ENCODE results near the gene PDSS2. TPM values are rescaled to one million over a fixed set of nuclear protein-coding genes. Genes with fewer than 3 reads are reported as not detected.

Gene PDSS2
- total and polyA plus RNA-seq, 4 donors = 6.6 to 19.8 (median 15.6) TPM

DNA sequence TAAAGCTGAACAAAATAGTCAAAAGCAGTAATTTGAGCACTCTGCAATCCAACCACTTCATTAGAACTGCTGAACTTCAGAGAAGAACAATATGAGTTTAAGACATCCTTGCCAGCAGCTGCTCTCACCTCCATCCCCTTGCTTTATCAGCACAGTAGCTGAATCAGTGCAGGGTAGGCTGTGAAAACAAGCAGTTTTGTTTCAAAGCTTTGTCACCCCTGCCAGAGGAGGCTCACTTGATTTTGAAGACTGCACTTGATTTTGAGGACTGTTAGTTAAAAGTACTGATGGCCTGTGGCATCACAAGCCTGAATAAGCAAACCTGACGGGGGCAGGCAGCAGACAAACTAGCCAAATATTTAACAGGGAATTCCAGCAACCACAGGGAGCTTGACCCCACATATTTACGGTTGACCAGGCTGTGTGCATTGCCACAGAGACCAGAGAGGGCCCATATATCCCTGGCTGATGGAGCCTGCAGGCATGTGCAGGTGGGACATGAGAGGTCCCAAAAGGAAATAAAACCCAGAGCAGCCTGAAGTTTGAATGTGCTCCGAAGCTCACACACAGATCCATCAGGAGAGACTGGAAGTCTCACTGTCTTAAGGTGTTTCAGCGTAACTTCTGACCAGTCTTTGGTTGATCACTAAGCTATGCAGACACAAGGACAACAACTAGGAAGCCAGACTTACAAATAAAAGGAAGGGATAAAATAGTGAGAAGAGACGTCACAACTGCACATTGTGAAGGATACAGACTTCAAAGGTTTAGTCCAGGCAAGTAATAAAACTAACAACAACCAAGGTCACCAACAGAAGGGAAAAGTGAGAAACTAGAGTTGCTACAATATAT lies 97.4 kb downstream of the PDSS2 start:
- H3K4me3 ChIP-seq = no peak overlapping the region
- DNase-seq (no peak), ATAC-seq (ENCODE audit: insufficient read depth, low FRiP score) (no peak)
- H3K27ac ChIP-seq (ENCODE audit: low read depth in 1 of 2, low read length in 1 of 2) = no peak overlapping the region
- no peaks in the 10 kb centered on the region for H3K9me3 ChIP-seq (ENCODE audit: control insufficient read depth in 4 of 4, insufficient read depth in 3 of 4, low read length in 3 of 4)
- TF ChIP-seq, protein P1, sequence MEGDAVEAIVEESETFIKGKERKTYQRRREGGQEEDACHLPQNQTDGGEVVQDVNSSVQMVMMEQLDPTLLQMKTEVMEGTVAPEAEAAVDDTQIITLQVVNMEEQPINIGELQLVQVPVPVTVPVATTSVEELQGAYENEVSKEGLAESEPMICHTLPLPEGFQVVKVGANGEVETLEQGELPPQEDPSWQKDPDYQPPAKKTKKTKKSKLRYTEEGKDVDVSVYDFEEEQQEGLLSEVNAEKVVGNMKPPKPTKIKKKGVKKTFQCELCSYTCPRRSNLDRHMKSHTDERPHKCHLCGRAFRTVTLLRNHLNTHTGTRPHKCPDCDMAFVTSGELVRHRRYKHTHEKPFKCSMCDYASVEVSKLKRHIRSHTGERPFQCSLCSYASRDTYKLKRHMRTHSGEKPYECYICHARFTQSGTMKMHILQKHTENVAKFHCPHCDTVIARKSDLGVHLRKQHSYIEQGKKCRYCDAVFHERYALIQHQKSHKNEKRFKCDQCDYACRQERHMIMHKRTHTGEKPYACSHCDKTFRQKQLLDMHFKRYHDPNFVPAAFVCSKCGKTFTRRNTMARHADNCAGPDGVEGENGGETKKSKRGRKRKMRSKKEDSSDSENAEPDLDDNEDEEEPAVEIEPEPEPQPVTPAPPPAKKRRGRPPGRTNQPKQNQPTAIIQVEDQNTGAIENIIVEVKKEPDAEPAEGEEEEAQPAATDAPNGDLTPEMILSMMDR (IDR thresholded peaks at IDR 0.05; ENCODE audit: control extremely low read depth, extremely low read depth) = no peak
- WGBS, 2 donors = 88 to 94% methylated on average over 5 of the region's 5 CpGs
- H3K27me3 ChIP-seq (ENCODE audit: control insufficient read depth in 3 of 3, insufficient read depth in 3 of 3, low read length in 2 of 3) = no peaks in the 10 kb centered on the region
- H3K4me1 ChIP-seq (ENCODE audit: control insufficient read depth in 5 of 5, insufficient read depth in 5 of 5, low read length in 5 of 5) = no peaks in the 10 kb centered on the region
- no peaks in the 10 kb centered on the region for H3K36me3 ChIP-seq (ENCODE audit: control insufficient read depth in 4 of 4, insufficient read depth in 4 of 4, low read length in 4 of 4)
- no peak overlapping the region for H3K9ac ChIP-seq (ENCODE audit: insufficient read depth in 1 of 2, low read length in 2 of 2)

- WGBS, 2 donors = 75 to 90% methylated on average over 2 of the region's 2 CpGs
- ATAC-seq (ENCODE audit: insufficient read depth, low FRiP score) (no peak), DNase-seq (peak in 1 of 3 donors; percentile 19)
- Histone ChIP-seq H3K9ac (ENCODE audit: insufficient read depth in 1 of 2, low read length in 2 of 2) (no peak overlapping the region), H3K27me3 (ENCODE audit: control insufficient read depth in 3 of 3, insufficient read depth in 3 of 3, low read length in 2 of 3) (no peaks in the 10 kb centered on the region), H3K9me3 (ENCODE audit: control insufficient read depth in 4 of 4, insufficient read depth in 3 of 4, low read length in 3 of 4) (no peaks in the 10 kb centered on the region), H3K27ac (ENCODE audit: low read depth in 1 of 2, low read length in 1 of 2) (no peak overlapping the region), H3K4me1 (ENCODE audit: control insufficient read depth in 5 of 5, insufficient read depth in 5 of 5, low read length in 5 of 5) (peaks cover 0 to 3% (median 0%) of the 10 kb centered on the region in 5 donors), H3K36me3 (ENCODE audit: control insufficient read depth in 4 of 4, insufficient read depth in 4 of 4, low read length in 4 of 4) (no peaks in the 10 kb centered on the region), H3K4me3 (no peak overlapping the region)
- TF ChIP-seq, protein P1 (IDR thresholded peaks at IDR 0.05; ENCODE audit: control extremely low read depth, extremely low read depth) = no peak
Measured at GRCh38 chr6:107360476-107360875, 98.9 kb downstream of the PDSS2 start.

DNA sequence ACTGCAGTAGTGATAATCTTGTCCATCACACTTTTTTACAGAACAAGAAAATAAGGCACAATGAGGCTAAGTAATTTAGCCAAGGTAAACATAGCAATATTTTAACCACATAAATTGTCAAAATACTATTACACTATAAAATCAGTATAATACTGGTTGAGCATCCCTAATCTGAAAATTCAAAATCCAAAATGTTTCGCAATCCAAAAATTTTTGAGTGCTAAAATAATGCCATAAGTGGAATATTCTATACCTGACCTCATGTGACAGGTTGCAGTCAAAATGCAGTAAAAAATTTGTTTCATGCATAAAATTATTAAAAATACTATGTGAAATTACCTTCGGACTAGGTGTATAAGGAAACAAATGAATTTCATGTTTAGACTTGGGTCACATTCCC lies 101.5 kb downstream of the PDSS2 start:
- ATAC-seq (ENCODE audit: insufficient read depth, low FRiP score) (no peak), DNase-seq (no peak)
- Histone ChIP-seq H3K27ac (ENCODE audit: low read depth in 1 of 2, low read length in 1 of 2) (no peak overlapping the region), H3K27me3 (ENCODE audit: control insufficient read depth in 3 of 3, insufficient read depth in 3 of 3, low read length in 2 of 3) (no peaks in the 10 kb centered on the region), H3K9me3 (ENCODE audit: control insufficient read depth in 4 of 4, insufficient read depth in 3 of 4, low read length in 3 of 4) (no peaks in the 10 kb centered on the region), H3K4me3 (no peak overlapping the region), H3K9ac (ENCODE audit: insufficient read depth in 1 of 2, low read length in 2 of 2) (no peak overlapping the region), H3K36me3 (ENCODE audit: control insufficient read depth in 4 of 4, insufficient read depth in 4 of 4, low read length in 4 of 4) (no peaks in the 10 kb centered on the region), H3K4me1 (ENCODE audit: control insufficient read depth in 5 of 5, insufficient read depth in 5 of 5, low read length in 5 of 5) (peaks cover 0 to 16% (median 4%) of the 10 kb centered on the region in 5 donors)
- TF ChIP-seq, protein P1 (IDR thresholded peaks at IDR 0.05; ENCODE audit: control extremely low read depth, extremely low read depth) = no peak
- 95 to 97% methylated on average over 2 of the region's 2 CpGs for WGBS, 2 donors

Data from lung (tissue), 12 donors.